Adrenal gland (tissue), 12 donors: ENCODE measurements around the gene BRAF. TPM values are rescaled to one million over a fixed set of nuclear protein-coding genes. Genes with fewer than 3 reads are reported as not detected.
"Not testable (repeated sequence)": the region's sequence is repeated elsewhere in the genome, so short reads cannot be mapped to it uniquely, and the experiment has no call there.

ENCODE experiments used
- DNase-seq, 7 donors: peaks; one replicate each; pipeline ENCODE4 v3.0.0-alpha.2; 2019 to 2020
- H3K27ac ChIP-seq, 5 donors: fragments of 200-600 bp; sonication (generic) in 4 of 5; 1 replicate in 3 of 5; 2 replicates in 2 of 5; pipeline versions ENCODE4 v1.5.1 to v1.8.0; 2016 to 2020; ENCODE audit warnings: mild to moderate bottlenecking in 1 of 5
- H3K27me3 ChIP-seq: fragments of 200-600 bp; 2 replicates; pipeline ENCODE4 v1.8.0; 2021
- H3K36me3 ChIP-seq, 2 donors: fragments of 200-600 bp; replicated peaks in 1 of 2; 1 replicate in 1 of 2; 2 replicates in 1 of 2; pipeline versions ENCODE4 v1.5.1 to v1.8.0; 2018 to 2022
- H3K4me1 ChIP-seq, 2 donors: fragments of 200-600 bp; replicated peaks in 1 of 2; 1 replicate in 1 of 2; 2 replicates in 1 of 2; pipeline versions ENCODE4 v1.5.1 to v1.8.0; 2018 to 2021
- H3K4me3 ChIP-seq, 4 donors: fragments of 200-600 bp; sonication (generic) in 3 of 4; one replicate each; pipeline ENCODE4 v1.5.1; 2016 to 2018
- H3K9me3 ChIP-seq, 3 donors: fragments of 200-600 bp; sonication (generic) in 1 of 3; replicated peaks in 1 of 3; 1 replicate in 2 of 3; 2 replicates in 1 of 3; pipeline versions ENCODE4 v1.5.1 to v1.8.0; 2016 to 2021
- POLR2A ChIP-seq, 2 donors: fragments of 450-650 bp; IDR thresholded peaks; one replicate each; pipeline ENCODE4 v1.6.1; 2017; ENCODE audit warnings: antibody characterized with exemption in 2 of 2, mild to moderate bottlenecking in 2 of 2, moderate library complexity in 1 of 2
- WGBS, 4 donors: extraction: QIAGEN DNeasy Blood & Tissue Kit in 2 of 4; methylation state at CpG; one replicate each; pipeline versions ENCODE4 v1.1.5 to v1.1.7; 2013 to 2017; 5-methylcytosine and 5-hydroxymethylcytosine counted together
- intact Hi-C, 2 donors: fragments of 100-400 bp; cut with DNase I; formaldehyde crosslinking; loops; one replicate each; pipeline versions ENCODE4 v1.14.1 to v1.15.0; 2022 to 2023
- polyA plus RNA-seq, 3 donors: library from polyadenylated mRNA; stranded (reverse); fragments of 200-250 nt in 2 of 3; fragments of 350-450 nt in 1 of 3; fragmentation: Illumina TruSeq in 1 of 3; extraction: RNeasy Lipid Tissue Mini Kit (QIAGEN cat#74804) in 1 of 3; gene quantifications; one replicate each; pipeline ENCODE4 v1.2.3, GENCODE V29; 2013 to 2014
- total RNA-seq, 9 donors: library from RNA; depleted of rRNA in 4 of 9; stranded (reverse); fragments of >200 nt in 4 of 9; fragments of 120-200 nt in 1 of 9; fragmentation: NEBNext Ultra II Directional in 1 of 9; extraction: Animal tissue kit (Norgen Biotek cat#: 25700) in 1 of 9; gene quantifications; one replicate each; pipeline versions ENCODE4 v1.1.0 to v1.2.4, GENCODE V29; 2013 to 2023
- TF ChIP-seq, protein P1 (sequence below), 6 experiments: fragments of 450-650 bp in 4 of 6; fragments of 200-600 bp in 2 of 6; sonication (generic) in 1 of 6; IDR thresholded peaks; 1 replicate in 5 of 6; 2 replicates in 1 of 6; pipeline versions ENCODE4 v1.5.1 to v1.8.0; 2016 to 2021; ENCODE audit warnings: antibody characterized with exemption in 6 of 6, mild to moderate bottlenecking in 2 of 6, moderate library complexity in 1 of 6
- donor health status: healthy with polysubstance abuse.
- donor health status: Bipolar disorder and iron deficiency.
- donor health status: DM: yes; HTN: yes; CAD: no.
- donor health status: DM: no; HTN: no; CAD: no.
- donor health status: DM: no; HTN: no; CAD: no.
- donor health status: DM: yes; HTN: yes; CAD: no.

BRAF gene
- total and polyA plus RNA-seq, 12 donors = 5.0 to 50.3 (median 25.5) TPM

DNA sequence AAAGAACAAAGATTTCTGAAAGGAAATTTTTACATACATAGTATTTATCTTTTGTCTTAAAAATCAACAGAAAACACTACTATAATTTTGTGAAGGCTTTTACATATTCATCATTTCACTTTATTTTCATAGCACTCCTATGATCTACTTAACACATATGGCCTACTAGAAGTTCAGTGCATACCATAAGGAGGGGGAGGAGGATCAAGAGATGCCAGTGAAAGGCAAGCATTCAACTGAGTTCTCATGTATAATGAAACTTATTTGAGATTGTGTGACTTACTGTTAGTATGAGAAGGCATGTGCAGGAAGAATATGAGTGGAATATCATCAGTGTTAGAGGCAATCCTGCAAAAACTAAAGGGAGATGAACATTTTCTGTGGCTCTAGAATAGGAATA lies 10.6 kb downstream of the BRAF start:
- TF ChIP-seq, protein P1, sequence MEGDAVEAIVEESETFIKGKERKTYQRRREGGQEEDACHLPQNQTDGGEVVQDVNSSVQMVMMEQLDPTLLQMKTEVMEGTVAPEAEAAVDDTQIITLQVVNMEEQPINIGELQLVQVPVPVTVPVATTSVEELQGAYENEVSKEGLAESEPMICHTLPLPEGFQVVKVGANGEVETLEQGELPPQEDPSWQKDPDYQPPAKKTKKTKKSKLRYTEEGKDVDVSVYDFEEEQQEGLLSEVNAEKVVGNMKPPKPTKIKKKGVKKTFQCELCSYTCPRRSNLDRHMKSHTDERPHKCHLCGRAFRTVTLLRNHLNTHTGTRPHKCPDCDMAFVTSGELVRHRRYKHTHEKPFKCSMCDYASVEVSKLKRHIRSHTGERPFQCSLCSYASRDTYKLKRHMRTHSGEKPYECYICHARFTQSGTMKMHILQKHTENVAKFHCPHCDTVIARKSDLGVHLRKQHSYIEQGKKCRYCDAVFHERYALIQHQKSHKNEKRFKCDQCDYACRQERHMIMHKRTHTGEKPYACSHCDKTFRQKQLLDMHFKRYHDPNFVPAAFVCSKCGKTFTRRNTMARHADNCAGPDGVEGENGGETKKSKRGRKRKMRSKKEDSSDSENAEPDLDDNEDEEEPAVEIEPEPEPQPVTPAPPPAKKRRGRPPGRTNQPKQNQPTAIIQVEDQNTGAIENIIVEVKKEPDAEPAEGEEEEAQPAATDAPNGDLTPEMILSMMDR (IDR thresholded peaks at IDR 0.05) = no peak
- no peak for TF ChIP-seq POLR2A (IDR thresholded peaks at IDR 0.05)
- intact Hi-C loops = no loop called here
- Histone ChIP-seq H3K36me3 (no peaks in the 10 kb centered on the region), H3K4me3 (no peak overlapping the region), H3K9me3 (no peaks in the 10 kb centered on the region), H3K27ac (no peak overlapping the region), H3K27me3 (no peaks in the 10 kb centered on the region), H3K4me1 (peaks cover 0 to 7% of the 10 kb centered on the region in 2 donors)
- no peak for DNase-seq

DNA sequence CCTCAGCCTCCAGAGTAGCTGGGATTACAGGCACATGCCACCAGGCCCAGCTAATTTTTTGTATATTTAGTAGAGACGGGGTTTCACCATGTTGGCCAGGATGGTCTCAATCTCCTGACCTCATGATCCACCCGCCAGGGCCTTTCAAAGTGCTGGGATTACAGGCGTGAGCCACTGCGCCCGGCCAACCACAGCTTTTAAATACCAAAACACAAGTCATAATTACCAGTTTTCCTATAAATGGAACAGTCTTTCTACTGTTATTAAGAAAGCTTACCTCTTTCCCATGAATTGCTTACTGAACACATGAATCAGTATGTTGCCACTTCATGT lies 11.2 kb downstream of the BRAF start:
- not testable (repeated sequence) for H3K4me1 ChIP-seq, H3K9me3 ChIP-seq
- 91 to 96% (median 92%) methylated on average over 5 of the region's 5 CpGs for WGBS, 4 donors

DNA sequence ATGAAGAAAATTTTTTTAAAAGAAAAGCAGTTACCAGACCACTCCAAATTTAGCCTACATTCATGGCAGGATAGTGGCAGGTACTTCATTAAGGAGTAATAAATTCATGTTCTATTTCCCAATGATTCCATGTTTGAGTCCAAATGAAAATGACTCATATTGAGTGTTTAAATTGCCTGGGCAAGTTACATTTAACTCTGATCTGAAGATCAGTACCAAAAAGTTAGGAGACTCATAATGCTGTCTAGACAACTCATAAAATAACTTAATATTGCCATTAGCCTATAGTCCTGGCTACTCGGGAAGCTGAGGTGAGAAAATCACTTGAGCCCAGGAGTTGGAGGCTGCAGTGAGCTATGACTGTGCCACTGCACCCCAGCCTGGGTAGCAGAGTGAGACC lies 13.0 kb downstream of the BRAF start:
- H3K9me3 ChIP-seq = no peaks in the 10 kb centered on the region
- H3K27ac ChIP-seq = no peak overlapping the region
- WGBS, 4 donors = 25 to 76% (median 40%) methylated on average over 1 of the region's 1 CpG
- H3K4me1 ChIP-seq = peaks cover 7 to 14% of the 10 kb centered on the region in 2 donors
- TF ChIP-seq, protein P1 (IDR thresholded peaks at IDR 0.05) = no peak
- TF ChIP-seq POLR2A (IDR thresholded peaks at IDR 0.05) = no peak
- no peaks in the 10 kb centered on the region for H3K36me3 ChIP-seq
- no peak overlapping the region for H3K4me3 ChIP-seq
- intact Hi-C loops = no loop called here
- no peaks in the 10 kb centered on the region for H3K27me3 ChIP-seq
- no peak for DNase-seq

More for the DNA sequence above, 11.2 kb downstream of the BRAF start:
- H3K27me3 ChIP-seq, DNase-seq, H3K27ac ChIP-seq, intact Hi-C loops, H3K4me3 ChIP-seq, H3K36me3 ChIP-seq: not testable (repeated sequence)

DNA sequence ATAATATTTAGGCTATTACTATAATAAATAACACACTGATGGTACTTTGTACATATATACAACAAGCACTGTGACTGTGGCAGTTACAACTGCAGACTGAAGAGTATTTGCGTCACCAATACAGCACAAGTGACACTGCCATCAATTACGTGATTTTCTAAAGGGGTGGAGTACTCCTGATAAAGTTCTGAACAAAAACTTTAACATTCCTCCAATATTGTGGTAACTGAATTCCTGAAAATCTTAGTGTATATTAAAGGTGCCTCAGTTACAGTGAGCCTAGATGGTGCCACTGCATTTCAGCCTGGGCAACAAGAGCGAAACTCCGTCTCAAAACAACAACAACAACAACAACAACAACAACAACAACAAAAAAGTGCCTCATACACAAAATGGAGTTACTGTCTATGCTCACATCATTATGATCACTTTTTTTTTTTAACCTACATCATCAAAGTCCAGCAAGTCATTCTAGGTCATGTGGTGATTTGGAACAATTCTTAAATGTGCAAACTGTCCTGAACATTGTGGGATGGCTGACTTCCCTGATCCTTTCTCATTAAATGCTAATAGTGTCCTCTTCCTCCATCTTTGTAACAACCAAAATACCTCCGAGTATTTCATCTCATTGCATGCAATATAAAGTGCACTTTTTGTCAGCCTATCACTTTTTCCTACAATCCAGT lies 15.1 kb downstream of the BRAF start:
- H3K4me3 ChIP-seq = no peak overlapping the region
- intact Hi-C loops = no loop called here
- H3K36me3 ChIP-seq = no peaks in the 10 kb centered on the region
- 84 to 93% (median 91%) methylated on average over 5 of the region's 5 CpGs for WGBS, 4 donors
- H3K4me1 ChIP-seq = peaks cover 7 to 14% of the 10 kb centered on the region in 2 donors
- TF ChIP-seq POLR2A (IDR thresholded peaks at IDR 0.05) = no peak
- TF ChIP-seq, protein P1 (IDR thresholded peaks at IDR 0.05) = no peak
- no peak overlapping the region for H3K27ac ChIP-seq
- no peaks in the 10 kb centered on the region for H3K9me3 ChIP-seq
- no peaks in the 10 kb centered on the region for H3K27me3 ChIP-seq
- DNase-seq = no peak

DNA sequence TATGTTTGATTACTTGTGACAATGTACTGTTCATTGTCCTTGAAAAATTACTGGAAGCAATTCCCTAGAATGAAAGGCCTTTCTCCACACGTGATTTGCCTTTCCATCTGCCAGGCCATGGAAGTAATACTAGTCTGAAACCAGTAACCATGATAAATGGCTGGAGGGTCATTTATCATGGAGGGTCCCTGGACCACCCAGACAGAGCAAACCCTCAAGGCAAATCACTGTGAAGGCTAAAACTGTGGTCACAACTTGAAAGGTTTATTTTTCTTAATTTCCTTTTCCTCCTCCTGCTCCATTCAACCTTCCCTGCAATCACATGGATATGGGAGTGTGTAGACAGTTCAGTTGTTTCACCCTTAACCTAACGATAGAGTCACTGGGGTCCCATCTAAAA lies 16.4 kb downstream of the BRAF start:
- intact Hi-C loops = no loop called here
- H3K36me3 ChIP-seq = no peaks in the 10 kb centered on the region
- no peak for DNase-seq
- no peaks in the 10 kb centered on the region for H3K9me3 ChIP-seq
- peaks cover 7 to 14% of the 10 kb centered on the region in 2 donors for H3K4me1 ChIP-seq
- H3K4me3 ChIP-seq = no peak overlapping the region
- no peak for TF ChIP-seq POLR2A (IDR thresholded peaks at IDR 0.05)
- TF ChIP-seq, protein P1 (IDR thresholded peaks at IDR 0.05) = no peak
- 44 to 59% (median 50%) methylated on average over 2 of the region's 2 CpGs for WGBS, 4 donors
- H3K27me3 ChIP-seq = no peaks in the 10 kb centered on the region
- no peak overlapping the region for H3K27ac ChIP-seq
